NB4 (cell line): ENCODE results near the gene DCC.

Source experiments
- DNase-seq: peaks from one replicate; pipeline ENCODE4 v3.0.0; 2010; ENCODE audit warnings: low read depth
- H3K4me3 ChIP-seq: one replicate; pipeline ENCODE4 v1.5.1; 2011; ENCODE audit warnings: mild to moderate bottlenecking, low read depth, low read length, moderate library complexity
- MYC ChIP-seq: IDR thresholded peaks from 2 replicates; pipeline ENCODE4 v1.6.1; 2011; ENCODE audit warnings: low read depth, low read length
- POLR2A ChIP-seq: IDR thresholded peaks from 2 replicates; pipeline ENCODE4 v1.6.1; 2011; ENCODE audit warnings: mild to moderate bottlenecking; ENCODE audit not compliant: insufficient read length; ENCODE audit errors: extremely low read depth
- TF ChIP-seq, protein P1 (sequence below): IDR thresholded peaks from one replicate; pipeline ENCODE4 v1.5.1; 2012; ENCODE audit warnings: low read depth, low read length
- TF ChIP-seq, protein P2 (sequence below): IDR thresholded peaks from 2 replicates; pipeline ENCODE4 v1.6.1; 2011; ENCODE audit warnings: low read depth, low read length

DCC gene

DNA sequence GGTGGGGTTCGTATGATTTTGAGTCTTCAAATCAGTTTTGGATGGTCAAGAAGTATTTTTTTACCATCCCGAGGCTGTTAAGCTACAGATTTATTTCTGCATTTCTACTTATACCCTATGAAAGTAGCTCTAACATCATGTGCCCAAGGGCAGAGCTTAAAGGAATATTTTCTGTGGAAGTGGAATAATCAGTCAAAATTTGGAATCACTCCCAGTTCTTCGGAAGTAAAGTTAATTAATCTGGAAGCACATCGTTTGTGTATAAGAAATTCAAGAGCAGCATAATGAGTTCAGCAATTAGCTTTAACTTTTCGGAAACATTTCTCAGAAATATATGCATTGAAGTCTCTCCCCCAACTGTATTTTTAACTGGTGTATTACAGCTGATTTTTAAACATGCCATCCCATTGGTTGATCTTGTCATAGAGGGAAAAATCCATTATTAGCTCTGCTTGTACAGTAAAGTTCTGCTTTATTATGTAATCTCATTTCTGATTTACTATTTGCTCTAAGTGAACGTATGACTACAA is 510.1 kb downstream of the DCC start:
- DNase-seq, result no peak
- no peak overlapping the region for H3K4me3 ChIP-seq
- TF ChIP-seq MYC (no peak), POLR2A (no peak)
- TF ChIP-seq, protein P1, sequence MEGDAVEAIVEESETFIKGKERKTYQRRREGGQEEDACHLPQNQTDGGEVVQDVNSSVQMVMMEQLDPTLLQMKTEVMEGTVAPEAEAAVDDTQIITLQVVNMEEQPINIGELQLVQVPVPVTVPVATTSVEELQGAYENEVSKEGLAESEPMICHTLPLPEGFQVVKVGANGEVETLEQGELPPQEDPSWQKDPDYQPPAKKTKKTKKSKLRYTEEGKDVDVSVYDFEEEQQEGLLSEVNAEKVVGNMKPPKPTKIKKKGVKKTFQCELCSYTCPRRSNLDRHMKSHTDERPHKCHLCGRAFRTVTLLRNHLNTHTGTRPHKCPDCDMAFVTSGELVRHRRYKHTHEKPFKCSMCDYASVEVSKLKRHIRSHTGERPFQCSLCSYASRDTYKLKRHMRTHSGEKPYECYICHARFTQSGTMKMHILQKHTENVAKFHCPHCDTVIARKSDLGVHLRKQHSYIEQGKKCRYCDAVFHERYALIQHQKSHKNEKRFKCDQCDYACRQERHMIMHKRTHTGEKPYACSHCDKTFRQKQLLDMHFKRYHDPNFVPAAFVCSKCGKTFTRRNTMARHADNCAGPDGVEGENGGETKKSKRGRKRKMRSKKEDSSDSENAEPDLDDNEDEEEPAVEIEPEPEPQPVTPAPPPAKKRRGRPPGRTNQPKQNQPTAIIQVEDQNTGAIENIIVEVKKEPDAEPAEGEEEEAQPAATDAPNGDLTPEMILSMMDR, result no peak
- TF ChIP-seq, protein P2, sequence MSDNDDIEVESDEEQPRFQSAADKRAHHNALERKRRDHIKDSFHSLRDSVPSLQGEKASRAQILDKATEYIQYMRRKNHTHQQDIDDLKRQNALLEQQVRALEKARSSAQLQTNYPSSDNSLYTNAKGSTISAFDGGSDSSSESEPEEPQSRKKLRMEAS, result no peak

DNA sequence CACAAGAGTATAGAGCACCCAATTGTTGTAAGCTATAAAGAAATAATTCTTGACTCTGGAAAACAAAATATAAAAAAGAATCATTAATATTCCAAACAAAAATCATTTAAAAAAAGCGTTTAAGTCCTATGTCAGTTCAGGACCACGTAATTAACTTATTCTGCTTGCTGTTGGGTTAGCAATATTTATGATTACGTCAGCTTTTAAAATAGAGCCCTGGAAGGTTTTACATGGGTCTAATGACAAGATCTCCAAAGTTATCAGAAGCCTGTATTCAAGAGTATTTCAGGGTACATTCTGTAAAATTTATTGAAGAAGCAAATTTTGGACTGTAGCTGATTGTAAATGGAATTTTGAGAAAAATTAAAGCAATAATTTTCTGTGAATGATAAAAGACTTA is 521.6 kb downstream of the DCC start:
- no peak for DNase-seq
- H3K4me3 ChIP-seq, result no peak overlapping the region
- TF ChIP-seq, protein P1, result no peak
- TF ChIP-seq, protein P2, result no peak
- TF ChIP-seq MYC (no peak), POLR2A (no peak)

DNA sequence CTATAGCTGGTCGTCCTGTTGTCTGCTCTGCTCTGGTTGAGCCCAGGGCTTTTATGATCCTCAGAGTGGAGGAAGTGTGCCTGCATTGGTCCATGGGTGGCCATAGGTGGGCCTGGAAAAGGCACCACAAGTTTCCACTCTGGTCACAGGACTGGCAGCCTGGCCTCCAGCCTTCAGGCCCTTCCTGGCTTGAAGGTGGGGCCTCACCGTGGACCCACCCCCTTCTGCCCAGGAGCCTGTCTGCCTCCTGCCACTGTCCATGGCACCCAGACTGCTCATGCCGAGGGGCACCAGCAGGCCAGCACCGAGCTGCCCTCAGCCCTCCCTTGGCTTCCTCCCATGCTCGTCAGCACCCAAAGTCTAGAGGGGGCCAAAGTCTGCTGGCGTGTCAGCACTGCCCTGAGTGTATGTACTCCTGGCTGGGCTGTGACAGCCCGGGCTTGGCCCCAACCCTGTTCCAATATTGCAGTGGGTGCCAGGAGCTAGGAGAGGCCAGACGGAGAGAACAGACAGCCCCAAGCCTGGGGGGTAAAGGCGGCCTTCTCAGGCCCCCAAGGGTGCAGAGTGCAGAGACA is 529.4 kb downstream of the DCC start:
- H3K4me3 ChIP-seq, result no peak overlapping the region
- DNase-seq, result no peak
- TF ChIP-seq, protein P2, result no peak
- TF ChIP-seq, protein P1, result no peak
- TF ChIP-seq MYC (no peak), POLR2A (no peak)

DNA sequence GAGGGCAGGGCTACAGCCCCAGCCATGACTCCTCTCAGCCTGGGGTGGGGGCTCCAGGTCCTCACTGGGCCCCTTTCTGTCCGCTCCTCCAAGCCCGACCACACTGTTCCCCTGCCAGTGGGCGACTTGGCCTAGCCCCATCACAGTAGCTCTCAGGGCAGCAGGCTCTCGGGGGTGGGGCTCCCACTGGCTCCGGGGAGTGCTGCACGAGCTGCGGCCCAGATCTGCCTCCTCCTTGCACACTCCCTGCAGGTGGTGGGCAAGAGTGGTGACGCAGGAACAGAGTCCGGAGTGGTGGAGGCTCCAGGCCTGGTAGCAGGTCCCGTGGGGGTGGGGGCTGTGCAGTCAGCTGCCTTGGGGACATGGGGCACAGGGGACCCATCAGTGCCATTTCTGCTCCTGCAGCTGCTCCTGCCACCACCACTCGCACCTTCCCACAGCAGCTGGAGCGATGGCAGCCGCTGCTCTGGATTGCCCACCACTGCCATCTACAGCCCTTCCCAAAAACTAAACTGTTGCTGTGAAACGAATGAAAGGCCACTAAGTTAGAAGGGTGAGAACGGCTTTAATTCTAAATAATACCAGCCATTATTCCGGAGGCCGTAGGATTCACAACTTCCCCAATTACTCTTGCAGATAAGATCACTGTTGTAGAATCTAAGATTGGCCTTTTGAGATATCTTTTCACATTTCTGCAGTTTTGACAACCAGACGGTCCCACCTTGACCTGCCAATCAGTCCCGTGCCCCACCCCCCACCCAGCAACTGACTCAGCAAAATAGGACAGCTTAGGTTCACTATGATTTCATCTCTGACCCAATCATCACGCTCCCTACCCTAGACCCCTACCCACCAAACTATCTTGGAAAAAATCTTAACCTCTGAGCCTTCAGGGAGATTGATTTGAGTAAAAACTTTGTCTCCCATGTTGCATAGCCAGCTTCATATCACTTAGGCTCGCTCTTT is 530.2 kb downstream of the DCC start:
- DNase-seq, result no peak

DNA sequence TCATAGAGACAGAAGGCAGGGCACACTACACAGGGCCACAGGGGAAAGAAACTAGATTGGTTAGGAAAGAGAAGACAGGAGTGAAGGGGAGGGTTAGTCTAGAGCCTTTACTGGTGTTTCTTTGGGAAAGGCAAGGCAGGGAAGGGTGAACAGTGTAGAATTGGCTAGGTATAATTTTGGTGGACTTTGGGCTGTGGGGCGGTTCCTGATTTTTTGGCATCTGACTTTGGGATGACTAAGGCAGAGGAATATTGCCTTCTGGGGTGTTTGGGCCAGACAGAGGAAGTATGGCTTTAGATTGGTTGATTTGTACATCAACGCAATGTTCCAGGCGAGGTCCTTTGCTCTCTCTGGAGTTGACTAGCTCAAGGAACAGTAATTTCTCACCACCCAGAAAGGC is 534.8 kb downstream of the DCC start:
- no peak overlapping the region for H3K4me3 ChIP-seq
- TF ChIP-seq, protein P2, result no peak
- no peak for TF ChIP-seq POLR2A
- no peak for DNase-seq

More for the DNA sequence above, 530.2 kb downstream of the DCC start:
- no peak overlapping the region for H3K4me3 ChIP-seq
- TF ChIP-seq, protein P1, result no peak
- TF ChIP-seq MYC, result no peak
- TF ChIP-seq POLR2A, result no peak
- TF ChIP-seq, protein P2, result no peak
